ENCODE data around the gene IFRD2. TPM values are rescaled to one million over a fixed set of nuclear protein-coding genes. Genes with fewer than 3 reads are reported as not detected.

The IFRD2 gene
- total and polyA plus RNA-seq, 2 of the 13 experiments (the other 11 are each of a cell fraction or from before 2014, with no cell fraction given) = 32.8 to 96.1 TPM

GRCh38 chr3:50298836-50299637 is 6.8 kb upstream of the IFRD2 start, which contains the start of the genes HYAL3 and NAA80 (continued):
- peak; percentile 35; the same call in 1 of the 2 replicates for TF ChIP-seq ZNF142 (CRISPR knock-in tag; IDR thresholded peaks at IDR 0.05)
- TF ChIP-seq MIER3 (CRISPR knock-in tag; IDR thresholded peaks at IDR 0.05; ENCODE audit: borderline replicate concordance) = peak; percentile 69; the same call in 1 of the 2 replicates
- TF ChIP-seq TBX3 (IDR thresholded peaks at IDR 0.05; ENCODE audit: borderline replicate concordance) = peak; percentile 33; the same call in 1 of the 2 replicates
- no peak for TF ChIP-seq ZNF512 (CRISPR knock-in tag; IDR thresholded peaks at IDR 0.05)
- peak; percentile 27; the same call in 1 of the 2 replicates for TF ChIP-seq ZNF362 (CRISPR knock-in tag; IDR thresholded peaks at IDR 0.05; ENCODE audit: borderline replicate concordance)
- no peak for TF ChIP-seq ZHX2 (IDR thresholded peaks at IDR 0.05; ENCODE audit: low read depth)
- peak; percentile 54; the same call in 1 of the 2 replicates for TF ChIP-seq ZHX2 (CRISPR knock-in tag; IDR thresholded peaks at IDR 0.05; ENCODE audit: borderline replicate concordance)
- TF ChIP-seq TFE3 (CRISPR knock-in tag; IDR thresholded peaks at IDR 0.05) = no peak
- TF ChIP-seq IKZF5 (CRISPR knock-in tag; IDR thresholded peaks at IDR 0.05) = peak; percentile 60

Data from HepG2 (cell line).